ENCODE measurements around the gene ARSJ.

DNA sequence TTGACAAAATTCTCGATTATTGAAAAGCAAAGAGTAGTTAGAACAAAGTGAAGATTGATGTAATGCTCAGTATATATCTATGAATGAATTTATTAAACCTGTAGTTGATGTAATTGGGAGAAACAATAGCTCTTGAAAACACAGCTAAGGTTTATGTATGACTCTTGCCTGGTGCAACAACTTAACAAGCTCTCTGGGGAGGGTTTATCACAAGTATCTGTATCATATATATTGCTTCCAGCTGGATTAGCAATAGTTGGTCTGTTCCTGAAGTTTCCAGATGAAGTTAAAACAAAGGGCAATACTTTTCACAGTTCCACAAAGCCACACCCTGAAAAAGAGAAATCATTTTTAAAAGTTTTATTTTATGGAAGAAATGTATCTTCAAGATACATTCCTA, 91.4 kb downstream of the ARSJ start:
- TF ChIP-seq, protein P1, sequence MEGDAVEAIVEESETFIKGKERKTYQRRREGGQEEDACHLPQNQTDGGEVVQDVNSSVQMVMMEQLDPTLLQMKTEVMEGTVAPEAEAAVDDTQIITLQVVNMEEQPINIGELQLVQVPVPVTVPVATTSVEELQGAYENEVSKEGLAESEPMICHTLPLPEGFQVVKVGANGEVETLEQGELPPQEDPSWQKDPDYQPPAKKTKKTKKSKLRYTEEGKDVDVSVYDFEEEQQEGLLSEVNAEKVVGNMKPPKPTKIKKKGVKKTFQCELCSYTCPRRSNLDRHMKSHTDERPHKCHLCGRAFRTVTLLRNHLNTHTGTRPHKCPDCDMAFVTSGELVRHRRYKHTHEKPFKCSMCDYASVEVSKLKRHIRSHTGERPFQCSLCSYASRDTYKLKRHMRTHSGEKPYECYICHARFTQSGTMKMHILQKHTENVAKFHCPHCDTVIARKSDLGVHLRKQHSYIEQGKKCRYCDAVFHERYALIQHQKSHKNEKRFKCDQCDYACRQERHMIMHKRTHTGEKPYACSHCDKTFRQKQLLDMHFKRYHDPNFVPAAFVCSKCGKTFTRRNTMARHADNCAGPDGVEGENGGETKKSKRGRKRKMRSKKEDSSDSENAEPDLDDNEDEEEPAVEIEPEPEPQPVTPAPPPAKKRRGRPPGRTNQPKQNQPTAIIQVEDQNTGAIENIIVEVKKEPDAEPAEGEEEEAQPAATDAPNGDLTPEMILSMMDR (IDR thresholded peaks at IDR 0.05), result no peak
- TF ChIP-seq POLR2A (IDR thresholded peaks at IDR 0.05), result no peak
